GM23338 (cell line): ENCODE measurements around the gene RHCG. TPM values are rescaled to one million over a fixed set of nuclear protein-coding genes. Genes with fewer than 3 reads are reported as not detected.
A peak's percentile ranks its signal among the peaks of the same experiment; 100 is the strongest.

ENCODE experiments used
- ATAC-seq: fragments of 200-7000 bp; cut with Tn5 transposase; 3 replicates; pipeline ENCODE4 v1.9.1; 2020
- DNase-seq: peaks from one replicate; pipeline ENCODE4 v3.0.0-alpha.2; 2015; ENCODE audit warnings: low spot score
- H2AFZ ChIP-seq: fragments of 200-600 bp; sonication (generic); 2 replicates; pipeline ENCODE4 v1.8.0; 2016; ENCODE audit warnings: antibody characterized with exemption, mild to moderate bottlenecking, moderate library complexity
- H3F3A ChIP-seq: fragments of 200-600 bp; sonication (generic); replicated peaks from 2 replicates; pipeline ENCODE4 v1.8.0; 2017; ENCODE audit warnings: antibody characterized with exemption, mixed run types, low read depth
- H3K27ac ChIP-seq: fragments of 200-600 bp; sonication (generic); 2 replicates; pipeline ENCODE4 v1.6.1; 2016; ENCODE audit warnings: low read depth
- H3K27me3 ChIP-seq: fragments of 200-600 bp; sonication (generic); 2 replicates; pipeline ENCODE4 v1.8.0; 2016; ENCODE audit warnings: mild to moderate bottlenecking, mixed run types, moderate library complexity; ENCODE audit not compliant: insufficient read depth
- H3K36me3 ChIP-seq: fragments of 200-600 bp; sonication (generic); 2 replicates; pipeline ENCODE4 v1.8.0; 2016; ENCODE audit warnings: mild to moderate bottlenecking; ENCODE audit not compliant: insufficient read depth
- H3K4me1 ChIP-seq: fragments of 200-600 bp; sonication (generic); 2 replicates; pipeline ENCODE4 v1.8.0; 2016; ENCODE audit warnings: mild to moderate bottlenecking, moderate library complexity; ENCODE audit not compliant: insufficient read depth
- H3K4me2 ChIP-seq: fragments of 200-600 bp; sonication (generic); 2 replicates; pipeline ENCODE4 v1.7.1; 2017; ENCODE audit warnings: mixed run types
- H3K4me3 ChIP-seq: fragments of 200-600 bp; sonication (generic); 2 replicates; pipeline ENCODE4 v1.6.1; 2016; ENCODE audit warnings: mixed run types
- H3K79me2 ChIP-seq: fragments of 200-600 bp; sonication (generic); replicated peaks from 2 replicates; pipeline ENCODE4 v1.8.0; 2017; ENCODE audit warnings: mild to moderate bottlenecking; ENCODE audit not compliant: insufficient read depth
- H3K9me2 ChIP-seq: fragments of 200-600 bp; sonication (generic); 2 replicates; pipeline ENCODE4 v1.8.0; 2017; ENCODE audit not compliant: insufficient read depth
- H4K20me1 ChIP-seq: fragments of 200-600 bp; sonication (generic); replicated peaks from 2 replicates; pipeline ENCODE4 v1.8.0; 2017; ENCODE audit warnings: mild to moderate bottlenecking; ENCODE audit not compliant: insufficient read depth
- H3K27ac Mint-ChIP-seq: 2 replicates; pipeline ENCODE4 v1.8.0; 2020; ENCODE audit warnings: inconsistent platforms, mild to moderate bottlenecking, moderate library complexity, mixed read lengths
- H3K27me3 Mint-ChIP-seq: 3 replicates; pipeline ENCODE4 v1.8.0; 2022; ENCODE audit warnings: low read depth, mild to moderate bottlenecking, moderate library complexity, mixed read lengths, inconsistent platforms; ENCODE audit not compliant: insufficient read depth, poor library complexity
- H3K36me3 Mint-ChIP-seq: 3 replicates; pipeline ENCODE4 v1.8.0; 2021; ENCODE audit warnings: low read depth, mild to moderate bottlenecking, inconsistent platforms, moderate library complexity, mixed read lengths
- H3K4me1 Mint-ChIP-seq: 3 replicates; pipeline ENCODE4 v1.8.0; 2020; ENCODE audit warnings: mild to moderate bottlenecking, inconsistent platforms, mixed read lengths
- H3K4me3 Mint-ChIP-seq: 3 replicates; pipeline ENCODE4 v1.8.0; 2021; ENCODE audit warnings: moderate library complexity, mild to moderate bottlenecking, inconsistent platforms, mixed read lengths
- H3K9me3 Mint-ChIP-seq: 3 replicates; pipeline ENCODE4 v1.8.0; 2020; ENCODE audit warnings: moderate library complexity, mild to moderate bottlenecking, inconsistent platforms, mixed read lengths
- CREB1 ChIP-seq: fragments of 250-450 bp; sonication (Bioruptor Pico); IDR thresholded peaks from 2 replicates; pipeline ENCODE4 v1.5.0; 2020; ENCODE audit warnings: low read depth, mild to moderate bottlenecking, moderate library complexity
- JUNB ChIP-seq: IDR thresholded peaks from one replicate; pipeline ENCODE4 v1.6.1; 2016; ENCODE audit warnings: antibody characterized with exemption; ENCODE audit not compliant: unreplicated experiment
- POLR2AphosphoS5 ChIP-seq: IDR thresholded peaks from 2 replicates; pipeline ENCODE4 v1.6.1; 2016; ENCODE audit warnings: antibody characterized with exemption, low read depth
- ZNF331 ChIP-seq: fragments of 250-450 bp; sonication (Bioruptor Pico); IDR thresholded peaks from 2 replicates; pipeline ENCODE4 v1.5.0; 2020; ENCODE audit warnings: low read depth, mild to moderate bottlenecking, moderate library complexity
- polyA plus RNA-seq: library from polyadenylated mRNA; unstranded; fragments of >200 nt; fragmentation: Nextera tagmentation; extraction: Ambion mirVana; gene quantifications from 2 replicates; pipeline ENCODE4 v1.2.1, GENCODE V29; 2016
- total RNA-seq: library from RNA; depleted of rRNA; stranded (reverse); fragments of >200 nt; shearing (Covaris generic); gene quantifications from 2 replicates; pipeline ENCODE4 v1.2.3, GENCODE V29; 2014
- TF ChIP-seq, protein P1 (sequence below), 2 experiments: fragments of 200-600 bp in 1 of 2; sonication (generic) in 1 of 2; conservative IDR thresholded peaks; 2 replicates each; pipeline versions ENCODE4 v1.5.1 to v1.6.1; 2016 to 2017; ENCODE audit warnings: antibody characterized with exemption in 2 of 2, low read depth in 2 of 2, mild to moderate bottlenecking in 2 of 2, moderate library complexity in 1 of 2
- TF ChIP-seq, protein P2 (sequence below): IDR thresholded peaks from one replicate; pipeline ENCODE4 v1.6.1; 2018; ENCODE audit warnings: antibody characterized with exemption; ENCODE audit not compliant: unreplicated experiment
- TF ChIP-seq, protein P3 (sequence below): IDR thresholded peaks from 2 replicates; pipeline ENCODE4 v1.6.1; 2016; ENCODE audit warnings: antibody characterized with exemption

RHCG gene
- total and polyA plus RNA-seq, 2 experiments from 2014 or later, result 0.21 to 0.63 TPM

DNA sequence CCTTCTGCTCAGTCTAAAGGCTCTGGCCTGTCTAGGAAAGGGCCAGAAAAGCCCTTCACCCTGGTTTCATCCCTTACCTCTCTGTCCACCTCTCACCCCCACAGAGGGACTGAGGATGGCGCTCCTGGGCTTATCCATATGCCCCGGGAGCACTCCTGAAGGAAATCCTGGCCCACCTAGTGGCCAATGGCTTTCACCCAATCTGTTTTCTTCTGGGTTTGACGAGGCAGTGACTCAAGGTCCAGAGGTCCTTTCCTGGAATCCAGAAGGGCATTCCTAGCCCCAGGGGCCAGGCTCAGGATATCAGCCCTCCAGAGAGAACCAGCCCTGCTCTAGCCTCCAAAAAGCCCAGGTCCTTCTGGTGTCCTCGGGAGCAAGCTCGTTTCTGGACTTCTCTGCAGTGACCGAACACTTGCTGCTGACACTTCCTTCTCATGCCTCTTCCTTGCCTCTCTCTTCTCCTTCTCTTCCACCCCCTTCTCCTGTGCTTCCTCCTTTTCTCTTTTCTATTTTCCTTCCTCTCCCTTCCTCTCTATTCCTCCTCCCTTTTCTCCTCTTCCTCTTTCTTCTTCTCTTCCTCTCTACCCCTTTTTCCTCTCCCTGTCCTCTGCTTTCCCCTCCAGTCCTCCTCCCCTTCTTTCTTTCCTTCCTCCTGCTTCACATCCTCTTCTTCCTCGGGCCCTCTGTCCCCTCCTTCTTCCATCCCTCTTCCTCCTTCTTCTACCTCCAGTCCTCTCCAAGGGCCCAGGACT, 59.6 kb downstream of the RHCG start:
- Histone ChIP-seq H3K4me1 (peaks cover 4% of the 10 kb centered on the region; the same call in 1 of the 2 replicates), H4K20me1 (no peaks in the 10 kb centered on the region), H3F3A (no peaks in the 10 kb centered on the region), H3K27ac (no peak overlapping the region), H2AFZ (no peak overlapping the region), H3K4me2 (no peak overlapping the region), H3K27me3 (peaks cover 12% of the 10 kb centered on the region; the same call in 1 of the 2 replicates), H3K79me2 (no peaks in the 10 kb centered on the region), H3K36me3 (no peaks in the 10 kb centered on the region), H3K9me2 (no peaks in the 10 kb centered on the region), H3K4me3 (no peak overlapping the region)
- H3K27ac Mint-ChIP-seq, result no peak overlapping the region
- H3K4me3 Mint-ChIP-seq, result no peak overlapping the region
- peak; percentile 63 for DNase-seq
- H3K36me3 Mint-ChIP-seq, result no peaks in the 10 kb centered on the region
- TF ChIP-seq, protein P1, sequence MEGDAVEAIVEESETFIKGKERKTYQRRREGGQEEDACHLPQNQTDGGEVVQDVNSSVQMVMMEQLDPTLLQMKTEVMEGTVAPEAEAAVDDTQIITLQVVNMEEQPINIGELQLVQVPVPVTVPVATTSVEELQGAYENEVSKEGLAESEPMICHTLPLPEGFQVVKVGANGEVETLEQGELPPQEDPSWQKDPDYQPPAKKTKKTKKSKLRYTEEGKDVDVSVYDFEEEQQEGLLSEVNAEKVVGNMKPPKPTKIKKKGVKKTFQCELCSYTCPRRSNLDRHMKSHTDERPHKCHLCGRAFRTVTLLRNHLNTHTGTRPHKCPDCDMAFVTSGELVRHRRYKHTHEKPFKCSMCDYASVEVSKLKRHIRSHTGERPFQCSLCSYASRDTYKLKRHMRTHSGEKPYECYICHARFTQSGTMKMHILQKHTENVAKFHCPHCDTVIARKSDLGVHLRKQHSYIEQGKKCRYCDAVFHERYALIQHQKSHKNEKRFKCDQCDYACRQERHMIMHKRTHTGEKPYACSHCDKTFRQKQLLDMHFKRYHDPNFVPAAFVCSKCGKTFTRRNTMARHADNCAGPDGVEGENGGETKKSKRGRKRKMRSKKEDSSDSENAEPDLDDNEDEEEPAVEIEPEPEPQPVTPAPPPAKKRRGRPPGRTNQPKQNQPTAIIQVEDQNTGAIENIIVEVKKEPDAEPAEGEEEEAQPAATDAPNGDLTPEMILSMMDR (conservative IDR thresholded peaks at IDR 0.05; ENCODE audit: low read depth in 2 of 2), result peak; percentile 36 to 56
- TF ChIP-seq, protein P2, sequence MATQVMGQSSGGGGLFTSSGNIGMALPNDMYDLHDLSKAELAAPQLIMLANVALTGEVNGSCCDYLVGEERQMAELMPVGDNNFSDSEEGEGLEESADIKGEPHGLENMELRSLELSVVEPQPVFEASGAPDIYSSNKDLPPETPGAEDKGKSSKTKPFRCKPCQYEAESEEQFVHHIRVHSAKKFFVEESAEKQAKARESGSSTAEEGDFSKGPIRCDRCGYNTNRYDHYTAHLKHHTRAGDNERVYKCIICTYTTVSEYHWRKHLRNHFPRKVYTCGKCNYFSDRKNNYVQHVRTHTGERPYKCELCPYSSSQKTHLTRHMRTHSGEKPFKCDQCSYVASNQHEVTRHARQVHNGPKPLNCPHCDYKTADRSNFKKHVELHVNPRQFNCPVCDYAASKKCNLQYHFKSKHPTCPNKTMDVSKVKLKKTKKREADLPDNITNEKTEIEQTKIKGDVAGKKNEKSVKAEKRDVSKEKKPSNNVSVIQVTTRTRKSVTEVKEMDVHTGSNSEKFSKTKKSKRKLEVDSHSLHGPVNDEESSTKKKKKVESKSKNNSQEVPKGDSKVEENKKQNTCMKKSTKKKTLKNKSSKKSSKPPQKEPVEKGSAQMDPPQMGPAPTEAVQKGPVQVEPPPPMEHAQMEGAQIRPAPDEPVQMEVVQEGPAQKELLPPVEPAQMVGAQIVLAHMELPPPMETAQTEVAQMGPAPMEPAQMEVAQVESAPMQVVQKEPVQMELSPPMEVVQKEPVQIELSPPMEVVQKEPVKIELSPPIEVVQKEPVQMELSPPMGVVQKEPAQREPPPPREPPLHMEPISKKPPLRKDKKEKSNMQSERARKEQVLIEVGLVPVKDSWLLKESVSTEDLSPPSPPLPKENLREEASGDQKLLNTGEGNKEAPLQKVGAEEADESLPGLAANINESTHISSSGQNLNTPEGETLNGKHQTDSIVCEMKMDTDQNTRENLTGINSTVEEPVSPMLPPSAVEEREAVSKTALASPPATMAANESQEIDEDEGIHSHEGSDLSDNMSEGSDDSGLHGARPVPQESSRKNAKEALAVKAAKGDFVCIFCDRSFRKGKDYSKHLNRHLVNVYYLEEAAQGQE, result no peak
- no peak for TF ChIP-seq CREB1 (CRISPR knock-in tag)
- ATAC-seq, result peak; percentile 48
- H3K9me3 Mint-ChIP-seq, result no peaks in the 10 kb centered on the region; the same call in 2 of the 3 replicates
- H3K4me1 Mint-ChIP-seq, result peaks cover 15% of the 10 kb centered on the region
- H3K27me3 Mint-ChIP-seq, result peaks cover 17% of the 10 kb centered on the region

DNA sequence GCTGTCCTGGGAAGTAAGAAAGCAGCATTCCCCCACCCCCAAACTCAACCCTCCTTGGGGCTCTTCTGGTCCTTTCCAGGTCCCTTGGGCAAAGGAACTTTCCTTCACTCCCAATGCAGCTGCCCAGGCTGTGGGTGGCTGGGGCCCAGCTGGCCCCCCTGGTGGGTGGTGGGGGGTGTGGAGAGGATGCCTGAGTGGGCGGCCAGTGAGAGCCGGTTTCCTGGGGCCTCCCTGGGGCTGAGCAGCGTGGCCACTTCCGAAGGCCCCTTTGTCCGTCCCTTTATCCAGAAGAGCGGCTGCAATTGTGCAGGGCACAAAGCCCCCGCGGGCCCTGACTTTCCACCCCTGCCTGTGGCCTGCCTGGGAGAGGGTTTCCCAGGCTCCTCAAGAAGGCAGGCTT, 61.0 kb downstream of the RHCG start:
- H3K4me3 ChIP-seq, result no peak overlapping the region
- Mint-ChIP-seq H3K36me3 (no peaks in the 10 kb centered on the region), H3K4me3 (no peak overlapping the region), H3K4me1 (peaks cover 12% of the 10 kb centered on the region; the same call in 2 of the 3 replicates), H3K27ac (no peak overlapping the region), H3K27me3 (peaks cover 18% of the 10 kb centered on the region), H3K9me3 (no peaks in the 10 kb centered on the region; the same call in 2 of the 3 replicates)
- no peaks in the 10 kb centered on the region for H3K36me3 ChIP-seq
- no peak overlapping the region for H2AFZ ChIP-seq
- H3K4me1 ChIP-seq, result peaks cover 4% of the 10 kb centered on the region; the same call in 1 of the 2 replicates
- no peaks in the 10 kb centered on the region for H4K20me1 ChIP-seq
- no peak for ATAC-seq
- H3K27ac ChIP-seq, result no peak overlapping the region
- no peaks in the 10 kb centered on the region for H3K79me2 ChIP-seq
- DNase-seq, result no peak
- no peaks in the 10 kb centered on the region for H3F3A ChIP-seq
- H3K9me2 ChIP-seq, result no peaks in the 10 kb centered on the region
- H3K4me2 ChIP-seq, result no peak overlapping the region
- H3K27me3 ChIP-seq, result peaks cover 20% of the 10 kb centered on the region
- TF ChIP-seq, protein P1 (conservative IDR thresholded peaks at IDR 0.05; ENCODE audit: low read depth in 2 of 2), result no peak
- TF ChIP-seq CREB1 (CRISPR knock-in tag) (no peak), POLR2AphosphoS5 (no peak), ZNF331 (CRISPR knock-in tag) (no peak), JUNB (no peak)
- TF ChIP-seq, protein P3, sequence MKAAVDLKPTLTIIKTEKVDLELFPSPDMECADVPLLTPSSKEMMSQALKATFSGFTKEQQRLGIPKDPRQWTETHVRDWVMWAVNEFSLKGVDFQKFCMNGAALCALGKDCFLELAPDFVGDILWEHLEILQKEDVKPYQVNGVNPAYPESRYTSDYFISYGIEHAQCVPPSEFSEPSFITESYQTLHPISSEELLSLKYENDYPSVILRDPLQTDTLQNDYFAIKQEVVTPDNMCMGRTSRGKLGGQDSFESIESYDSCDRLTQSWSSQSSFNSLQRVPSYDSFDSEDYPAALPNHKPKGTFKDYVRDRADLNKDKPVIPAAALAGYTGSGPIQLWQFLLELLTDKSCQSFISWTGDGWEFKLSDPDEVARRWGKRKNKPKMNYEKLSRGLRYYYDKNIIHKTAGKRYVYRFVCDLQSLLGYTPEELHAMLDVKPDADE, result no peak
